ENCODE data around the gene TRAF2. TPM values are rescaled to one million over a fixed set of nuclear protein-coding genes. Genes with fewer than 3 reads are reported as not detected.

Gene TRAF2
- total and polyA plus RNA-seq, 2 of the 13 experiments (the other 11 are each of a cell fraction or from before 2014, with no cell fraction given) = 12.4 to 13.6 TPM

DNA sequence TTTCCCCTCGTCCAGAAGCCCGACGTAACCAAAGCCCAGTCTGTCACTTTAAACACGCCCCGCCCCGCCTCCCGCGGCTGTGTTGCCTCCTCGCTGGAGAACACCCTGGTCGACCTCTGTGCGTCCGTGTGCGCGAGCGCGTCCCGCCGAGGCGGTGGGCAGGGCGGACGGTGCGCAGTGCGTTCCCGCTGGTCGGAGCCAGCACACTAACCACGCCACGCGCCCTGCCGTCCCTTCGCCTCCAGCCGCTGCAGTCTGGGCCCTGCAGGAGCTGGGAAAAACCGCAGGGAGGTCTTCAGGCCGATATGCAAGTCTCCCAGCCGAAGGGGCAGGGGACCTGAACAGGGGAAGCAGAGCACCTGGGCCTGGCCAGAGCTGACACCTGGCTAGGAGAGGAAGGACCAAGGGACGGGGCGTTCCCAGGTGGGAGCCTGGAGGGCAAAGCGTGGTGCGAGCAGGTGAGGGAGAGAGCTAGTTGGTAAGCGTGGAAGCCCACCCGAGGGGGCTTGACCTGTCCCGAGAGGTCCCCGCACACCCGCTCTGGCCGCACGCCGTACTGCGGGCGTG, 38.4 kb upstream of the TRAF2 start (continued):
- TF ChIP-seq DPF2 (CRISPR knock-in tag; IDR thresholded peaks at IDR 0.05; ENCODE audit: borderline replicate concordance, low read depth) (no peak), ZNF556 (CRISPR knock-in tag; IDR thresholded peaks at IDR 0.05; ENCODE audit: borderline replicate concordance) (no peak), JUND (CRISPR knock-in tag; IDR thresholded peaks at IDR 0.05) (peak; percentile 21; the same call in 1 of the 2 replicates), ZNF878 (CRISPR knock-in tag; IDR thresholded peaks at IDR 0.05) (no peak), ZNF121 (CRISPR knock-in tag; IDR thresholded peaks at IDR 0.05) (0 out of 2 replicates have a peak, but pooled peaks have one; percentile 14), ZNF510 (CRISPR knock-in tag; IDR thresholded peaks at IDR 0.05; ENCODE audit: low read depth) (no peak; the same call in 1 of the 2 replicates), CBFB (CRISPR knock-in tag; IDR thresholded peaks at IDR 0.05) (peak; percentile 71; the same call in 1 of the 2 replicates), ZNF547 (CRISPR knock-in tag; IDR thresholded peaks at IDR 0.05) (no peak), ZFY (CRISPR knock-in tag; IDR thresholded peaks at IDR 0.05) (peak; percentile 53), KAT7 (CRISPR knock-in tag; IDR thresholded peaks at IDR 0.05; ENCODE audit: borderline replicate concordance) (0 out of 2 replicates have a peak, but pooled peaks have one; percentile 22)
- TF ChIP-seq, protein P1, sequence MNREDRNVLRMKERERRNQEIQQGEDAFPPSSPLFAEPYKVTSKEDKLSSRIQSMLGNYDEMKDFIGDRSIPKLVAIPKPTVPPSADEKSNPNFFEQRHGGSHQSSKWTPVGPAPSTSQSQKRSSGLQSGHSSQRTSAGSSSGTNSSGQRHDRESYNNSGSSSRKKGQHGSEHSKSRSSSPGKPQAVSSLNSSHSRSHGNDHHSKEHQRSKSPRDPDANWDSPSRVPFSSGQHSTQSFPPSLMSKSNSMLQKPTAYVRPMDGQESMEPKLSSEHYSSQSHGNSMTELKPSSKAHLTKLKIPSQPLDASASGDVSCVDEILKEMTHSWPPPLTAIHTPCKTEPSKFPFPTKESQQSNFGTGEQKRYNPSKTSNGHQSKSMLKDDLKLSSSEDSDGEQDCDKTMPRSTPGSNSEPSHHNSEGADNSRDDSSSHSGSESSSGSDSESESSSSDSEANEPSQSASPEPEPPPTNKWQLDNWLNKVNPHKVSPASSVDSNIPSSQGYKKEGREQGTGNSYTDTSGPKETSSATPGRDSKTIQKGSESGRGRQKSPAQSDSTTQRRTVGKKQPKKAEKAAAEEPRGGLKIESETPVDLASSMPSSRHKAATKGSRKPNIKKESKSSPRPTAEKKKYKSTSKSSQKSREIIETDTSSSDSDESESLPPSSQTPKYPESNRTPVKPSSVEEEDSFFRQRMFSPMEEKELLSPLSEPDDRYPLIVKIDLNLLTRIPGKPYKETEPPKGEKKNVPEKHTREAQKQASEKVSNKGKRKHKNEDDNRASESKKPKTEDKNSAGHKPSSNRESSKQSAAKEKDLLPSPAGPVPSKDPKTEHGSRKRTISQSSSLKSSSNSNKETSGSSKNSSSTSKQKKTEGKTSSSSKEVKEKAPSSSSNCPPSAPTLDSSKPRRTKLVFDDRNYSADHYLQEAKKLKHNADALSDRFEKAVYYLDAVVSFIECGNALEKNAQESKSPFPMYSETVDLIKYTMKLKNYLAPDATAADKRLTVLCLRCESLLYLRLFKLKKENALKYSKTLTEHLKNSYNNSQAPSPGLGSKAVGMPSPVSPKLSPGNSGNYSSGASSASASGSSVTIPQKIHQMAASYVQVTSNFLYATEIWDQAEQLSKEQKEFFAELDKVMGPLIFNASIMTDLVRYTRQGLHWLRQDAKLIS (CRISPR knock-in tag; IDR thresholded peaks at IDR 0.05) = peak; percentile 95
- TF ChIP-seq, protein P2, sequence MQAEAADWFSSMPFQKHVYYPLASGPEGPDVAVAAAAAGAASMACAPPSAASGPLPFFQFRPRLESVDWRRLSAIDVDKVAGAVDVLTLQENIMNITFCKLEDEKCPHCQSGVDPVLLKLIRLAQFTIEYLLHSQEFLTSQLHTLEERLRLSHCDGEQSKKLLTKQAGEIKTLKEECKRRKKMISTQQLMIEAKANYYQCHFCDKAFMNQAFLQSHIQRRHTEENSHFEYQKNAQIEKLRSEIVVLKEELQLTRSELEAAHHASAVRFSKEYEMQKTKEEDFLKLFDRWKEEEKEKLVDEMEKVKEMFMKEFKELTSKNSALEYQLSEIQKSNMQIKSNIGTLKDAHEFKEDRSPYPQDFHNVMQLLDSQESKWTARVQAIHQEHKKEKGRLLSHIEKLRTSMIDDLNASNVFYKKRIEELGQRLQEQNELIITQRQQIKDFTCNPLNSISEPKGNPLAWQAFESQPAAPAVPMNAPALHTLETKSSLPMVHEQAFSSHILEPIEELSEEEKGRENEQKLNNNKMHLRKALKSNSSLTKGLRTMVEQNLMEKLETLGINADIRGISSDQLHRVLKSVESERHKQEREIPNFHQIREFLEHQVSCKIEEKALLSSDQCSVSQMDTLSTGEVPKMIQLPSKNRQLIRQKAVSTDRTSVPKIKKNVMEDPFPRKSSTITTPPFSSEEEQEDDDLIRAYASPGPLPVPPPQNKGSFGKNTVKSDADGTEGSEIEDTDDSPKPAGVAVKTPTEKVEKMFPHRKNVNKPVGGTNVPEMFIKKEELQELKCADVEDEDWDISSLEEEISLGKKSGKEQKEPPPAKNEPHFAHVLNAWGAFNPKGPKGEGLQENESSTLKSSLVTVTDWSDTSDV (CRISPR knock-in tag; IDR thresholded peaks at IDR 0.05) = 0 out of 2 replicates have a peak, but pooled peaks have one; percentile 23
- TF ChIP-seq, protein P3, sequence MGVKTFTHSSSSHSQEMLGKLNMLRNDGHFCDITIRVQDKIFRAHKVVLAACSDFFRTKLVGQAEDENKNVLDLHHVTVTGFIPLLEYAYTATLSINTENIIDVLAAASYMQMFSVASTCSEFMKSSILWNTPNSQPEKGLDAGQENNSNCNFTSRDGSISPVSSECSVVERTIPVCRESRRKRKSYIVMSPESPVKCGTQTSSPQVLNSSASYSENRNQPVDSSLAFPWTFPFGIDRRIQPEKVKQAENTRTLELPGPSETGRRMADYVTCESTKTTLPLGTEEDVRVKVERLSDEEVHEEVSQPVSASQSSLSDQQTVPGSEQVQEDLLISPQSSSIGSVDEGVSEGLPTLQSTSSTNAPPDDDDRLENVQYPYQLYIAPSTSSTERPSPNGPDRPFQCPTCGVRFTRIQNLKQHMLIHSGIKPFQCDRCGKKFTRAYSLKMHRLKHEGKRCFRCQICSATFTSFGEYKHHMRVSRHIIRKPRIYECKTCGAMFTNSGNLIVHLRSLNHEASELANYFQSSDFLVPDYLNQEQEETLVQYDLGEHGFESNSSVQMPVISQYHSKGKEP (CRISPR knock-in tag; IDR thresholded peaks at IDR 0.05) = no peak
